GM10248 (cell line): ENCODE results near the gene IQSEC1.
A peak's percentile ranks its signal among the peaks of the same experiment; 100 is the strongest.

Experiments used
- CTCF ChIA-PET: fragments of 300-600 bp; sonication (Branson Sonifier 250); formaldehyde crosslinking; extraction: SDS; loops from one replicate; lab custom pipeline; 2021; ENCODE audit warnings: antibody characterized with exemption; lab: Yijun Ruan, JAX
- POLR2A ChIA-PET: fragments of 350-650 bp; sonication (Branson Sonifier 250); formaldehyde crosslinking; extraction: SDS; loops from one replicate; lab custom pipeline; 2020; ENCODE audit warnings: antibody characterized with exemption; lab: Yijun Ruan, JAX
- DNase-seq: peaks from one replicate; pipeline ENCODE4 v3.0.0; 2012; ENCODE audit errors: extremely low spot score
- TF ChIP-seq, protein P1 (sequence below): IDR thresholded peaks from 2 replicates; pipeline ENCODE4 v1.5.1; 2012; ENCODE audit warnings: mild to moderate bottlenecking, low read depth; ENCODE audit errors: extremely low read depth, missing control alignments, control extremely low read depth

The IQSEC1 gene

GRCh38 chr3:13023235-13023970 is 49.8 kb downstream of the IQSEC1 start:
- ChIA-PET POLR2A (interaction anchor here (1.9 kb wide), 1 partner anchor 11 kb away, joined by 20 read pairs; no protein-coding TSS in a partner anchor), CTCF (interaction anchor here (0.9 to 4.1 kb wide), 11 partner anchors 10 to 429 kb away, joined by 3 to 18 read pairs (median 4); no protein-coding TSS in a partner anchor)
- TF ChIP-seq, protein P1, sequence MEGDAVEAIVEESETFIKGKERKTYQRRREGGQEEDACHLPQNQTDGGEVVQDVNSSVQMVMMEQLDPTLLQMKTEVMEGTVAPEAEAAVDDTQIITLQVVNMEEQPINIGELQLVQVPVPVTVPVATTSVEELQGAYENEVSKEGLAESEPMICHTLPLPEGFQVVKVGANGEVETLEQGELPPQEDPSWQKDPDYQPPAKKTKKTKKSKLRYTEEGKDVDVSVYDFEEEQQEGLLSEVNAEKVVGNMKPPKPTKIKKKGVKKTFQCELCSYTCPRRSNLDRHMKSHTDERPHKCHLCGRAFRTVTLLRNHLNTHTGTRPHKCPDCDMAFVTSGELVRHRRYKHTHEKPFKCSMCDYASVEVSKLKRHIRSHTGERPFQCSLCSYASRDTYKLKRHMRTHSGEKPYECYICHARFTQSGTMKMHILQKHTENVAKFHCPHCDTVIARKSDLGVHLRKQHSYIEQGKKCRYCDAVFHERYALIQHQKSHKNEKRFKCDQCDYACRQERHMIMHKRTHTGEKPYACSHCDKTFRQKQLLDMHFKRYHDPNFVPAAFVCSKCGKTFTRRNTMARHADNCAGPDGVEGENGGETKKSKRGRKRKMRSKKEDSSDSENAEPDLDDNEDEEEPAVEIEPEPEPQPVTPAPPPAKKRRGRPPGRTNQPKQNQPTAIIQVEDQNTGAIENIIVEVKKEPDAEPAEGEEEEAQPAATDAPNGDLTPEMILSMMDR: no peak
- DNase-seq: peak; percentile 52

GRCh38 chr3:13022348-13023234 is 50.6 kb downstream of the IQSEC1 start:
- ChIA-PET CTCF (interaction anchor here (0.9 to 4.1 kb wide), 11 partner anchors 10 to 430 kb away, joined by 3 to 18 read pairs (median 4); no protein-coding TSS in a partner anchor), POLR2A (interaction anchor here (0.6 to 1.9 kb wide), 4 partner anchors 10 to 308 kb away, joined by 3 to 20 read pairs (median 6); no protein-coding TSS in a partner anchor)
- TF ChIP-seq, protein P1: no peak
- DNase-seq: peak; percentile 75

- ChIA-PET POLR2A (interaction anchor here (0.6 to 1.9 kb wide), 5 partner anchors 9 to 309 kb away, joined by 3 to 20 read pairs (median 5); no protein-coding TSS in a partner anchor), CTCF (interaction anchor here (0.8 to 4.1 kb wide), 11 partner anchors 8 to 70 kb away, joined by 3 to 18 read pairs (median 4); no protein-coding TSS in a partner anchor)
- DNase-seq: peak; percentile 64
- TF ChIP-seq, protein P1: no peak
Observed at GRCh38 chr3:13021141-13022114, 51.8 kb downstream of the IQSEC1 start.

- CTCF ChIA-PET: interaction anchor here (1.0 to 2.3 kb wide), 6 partner anchors 8 to 72 kb away, joined by 3 to 7 read pairs (median 4); no protein-coding TSS in a partner anchor
- POLR2A ChIA-PET: interaction anchor here (0.9 to 1.3 kb wide), 2 partner anchors 8 to 49 kb away, joined by 3 to 4 read pairs; no protein-coding TSS in a partner anchor
Observed at GRCh38 chr3:13020159-13020750, 53.0 kb downstream of the IQSEC1 start.

More at GRCh38 chr3:13020159-13020750, 53.0 kb downstream of the IQSEC1 start:
- DNase-seq: no peak
- TF ChIP-seq, protein P1: no peak
